ENCODE data around the gene INCA1.

DNA sequence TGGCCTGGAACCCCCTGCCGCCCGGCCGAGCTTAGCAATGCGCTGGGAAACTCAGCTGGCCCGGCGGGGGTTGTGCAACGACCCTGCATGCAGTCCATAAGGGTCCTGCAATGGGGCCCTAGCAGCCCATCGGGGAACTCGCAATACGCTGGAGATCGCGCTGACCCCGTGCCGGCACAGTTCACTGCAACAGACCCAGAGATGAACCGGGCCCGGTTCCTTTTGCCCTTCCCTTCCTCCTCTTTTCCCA lies 57.9 kb downstream of the INCA1 start:
- TF ChIP-seq CTCF (IDR thresholded peaks at IDR 0.05; ENCODE audit: borderline replicate concordance, extremely low read depth, low read length, poor library complexity, severe bottlenecking) (no peak), EZH2 (IDR thresholded peaks at IDR 0.05; ENCODE audit: borderline replicate concordance, low read depth, low read length, severe bottlenecking) (no peak)

Data from DND-41 (cell line).